HEK293 (cell line): ENCODE results near the gene LMBR1.
A peak's percentile ranks its signal among the peaks of the same experiment; 100 is the strongest.

ENCODE experiments used
- AEBP2 ChIP-seq: fragments of 450-650 bp; formaldehyde crosslinking; IDR thresholded peaks from 2 replicates; pipeline ENCODE4 v1.5.1; 2016; ENCODE audit warnings: missing biosample characterization, missing genetic modification characterization, borderline replicate concordance
- BCL6B ChIP-seq: fragments of 450-650 bp; formaldehyde crosslinking; IDR thresholded peaks from 2 replicates; pipeline ENCODE4 v1.5.1; 2017; ENCODE audit warnings: missing biosample characterization, missing genetic modification characterization
- EGR2 ChIP-seq: fragments of 450-650 bp; formaldehyde crosslinking; IDR thresholded peaks from 2 replicates; pipeline ENCODE4 v1.5.1; 2016; ENCODE audit warnings: low read depth, missing biosample characterization, missing genetic modification characterization
- IKZF3 ChIP-seq: fragments of 450-650 bp; IDR thresholded peaks from 2 replicates; pipeline ENCODE4 v1.5.0; 2018; ENCODE audit warnings: missing biosample characterization, mild to moderate bottlenecking, missing genetic modification characterization, moderate library complexity
- KLF7 ChIP-seq: fragments of 450-650 bp; formaldehyde crosslinking; IDR thresholded peaks from 2 replicates; pipeline ENCODE4 v1.5.1; 2016; ENCODE audit warnings: missing biosample characterization, missing genetic modification characterization, borderline replicate concordance
- MEIS1 ChIP-seq: sonication (generic); formaldehyde crosslinking; IDR thresholded peaks from 2 replicates; pipeline ENCODE4 v1.8.1; 2022; ENCODE audit warnings: missing genetic modification reagents, mild to moderate bottlenecking, borderline replicate concordance
- PBX3 ChIP-seq: sonication (generic); formaldehyde crosslinking; IDR thresholded peaks from 2 replicates; pipeline ENCODE4 v1.8.1; 2022; ENCODE audit warnings: mild to moderate bottlenecking, moderate library complexity, missing genetic modification reagents
- REPIN1 ChIP-seq: fragments of 450-650 bp; formaldehyde crosslinking; IDR thresholded peaks from 2 replicates; pipeline ENCODE4 v1.5.1; 2017; ENCODE audit warnings: missing biosample characterization, missing genetic modification characterization, low read depth
- ZBTB20 ChIP-seq: fragments of 450-650 bp; formaldehyde crosslinking; IDR thresholded peaks from 2 replicates; pipeline ENCODE4 v1.5.1; 2016; ENCODE audit warnings: missing biosample characterization, missing genetic modification characterization
- ZBTB6 ChIP-seq: fragments of 450-650 bp; formaldehyde crosslinking; IDR thresholded peaks from 2 replicates; pipeline ENCODE4 v1.5.1; 2017; ENCODE audit warnings: missing biosample characterization, missing genetic modification characterization
- ZFP69B ChIP-seq: fragments of 450-650 bp; formaldehyde crosslinking; IDR thresholded peaks from 2 replicates; pipeline ENCODE4 v1.5.1; 2016; ENCODE audit warnings: missing biosample characterization, missing genetic modification characterization
- ZNF132 ChIP-seq: fragments of 450-650 bp; formaldehyde crosslinking; IDR thresholded peaks from 2 replicates; pipeline ENCODE4 v1.5.1; 2017; ENCODE audit warnings: missing biosample characterization, missing genetic modification characterization, borderline replicate concordance
- ZNF146 ChIP-seq: fragments of 450-650 bp; formaldehyde crosslinking; IDR thresholded peaks from 2 replicates; pipeline ENCODE4 v1.5.1; 2016; ENCODE audit warnings: missing biosample characterization, missing genetic modification characterization
- ZNF174 ChIP-seq: fragments of 450-650 bp; formaldehyde crosslinking; IDR thresholded peaks from 2 replicates; pipeline ENCODE4 v1.5.0; 2017; ENCODE audit warnings: missing biosample characterization, mild to moderate bottlenecking, missing genetic modification characterization
- ZNF2 ChIP-seq: fragments of 450-650 bp; formaldehyde crosslinking; IDR thresholded peaks from 2 replicates; pipeline ENCODE4 v1.5.1; 2016; ENCODE audit warnings: missing biosample characterization, missing genetic modification characterization
- ZNF248 ChIP-seq: fragments of 450-650 bp; formaldehyde crosslinking; IDR thresholded peaks from 2 replicates; pipeline ENCODE4 v1.5.1; 2017; ENCODE audit warnings: missing biosample characterization, missing genetic modification characterization
- ZNF26 ChIP-seq: fragments of 450-650 bp; formaldehyde crosslinking; IDR thresholded peaks from 2 replicates; pipeline ENCODE4 v1.5.1; 2016; ENCODE audit warnings: missing biosample characterization, missing genetic modification characterization
- ZNF350 ChIP-seq: fragments of 450-650 bp; formaldehyde crosslinking; IDR thresholded peaks from 2 replicates; pipeline ENCODE4 v1.5.0; 2017; ENCODE audit warnings: missing biosample characterization, mild to moderate bottlenecking, missing genetic modification characterization
- ZNF449 ChIP-seq: fragments of 450-650 bp; formaldehyde crosslinking; IDR thresholded peaks from 2 replicates; pipeline ENCODE4 v1.5.1; 2017; ENCODE audit warnings: missing biosample characterization, mild to moderate bottlenecking, missing genetic modification characterization, moderate library complexity
- ZNF48 ChIP-seq: fragments of 450-650 bp; formaldehyde crosslinking; IDR thresholded peaks from 2 replicates; pipeline ENCODE4 v1.5.1; 2016; ENCODE audit warnings: missing biosample characterization, missing genetic modification characterization
- ZNF521 ChIP-seq: fragments of 450-650 bp; formaldehyde crosslinking; IDR thresholded peaks from 2 replicates; pipeline ENCODE4 v1.5.1; 2017; ENCODE audit warnings: missing biosample characterization, mild to moderate bottlenecking, missing genetic modification characterization
- ZNF596 ChIP-seq: fragments of 450-650 bp; IDR thresholded peaks from 2 replicates; pipeline ENCODE4 v1.5.0; 2018; ENCODE audit warnings: missing biosample characterization, mild to moderate bottlenecking, missing genetic modification characterization, moderate library complexity
- ZNF747 ChIP-seq: fragments of 450-650 bp; formaldehyde crosslinking; IDR thresholded peaks from 2 replicates; pipeline ENCODE4 v1.5.1; 2016; ENCODE audit warnings: missing biosample characterization, missing genetic modification characterization
- ZNF791 ChIP-seq: fragments of 450-650 bp; formaldehyde crosslinking; IDR thresholded peaks from 2 replicates; pipeline ENCODE4 v1.5.1; 2016; ENCODE audit warnings: missing biosample characterization, missing genetic modification characterization
- ZNF843 ChIP-seq: fragments of 450-650 bp; formaldehyde crosslinking; IDR thresholded peaks from 2 replicates; pipeline ENCODE4 v1.5.1; 2016; ENCODE audit warnings: missing biosample characterization, missing genetic modification characterization
- ZSCAN18 ChIP-seq: fragments of 450-650 bp; formaldehyde crosslinking; IDR thresholded peaks from 2 replicates; pipeline ENCODE4 v1.5.1; 2016; ENCODE audit warnings: missing biosample characterization, missing genetic modification characterization
- ZXDB ChIP-seq: fragments of 450-650 bp; formaldehyde crosslinking; IDR thresholded peaks from 2 replicates; pipeline ENCODE4 v1.5.1; 2016; ENCODE audit warnings: missing biosample characterization, missing genetic modification characterization
- TF ChIP-seq, protein P1 (sequence below): fragments of 450-650 bp; formaldehyde crosslinking; IDR thresholded peaks from 2 replicates; pipeline ENCODE4; 2016; ENCODE audit warnings: missing biosample characterization, missing genetic modification characterization

Gene LMBR1

GRCh38 chr7:156927571-156928405 lies 34.8 kb upstream of the LMBR1 start (continued):
- TF ChIP-seq BCL6B (tag by site-specific recombination) (no peak), ZNF747 (tag by site-specific recombination) (no peak), ZNF26 (tag by site-specific recombination) (no peak), ZNF521 (tag by site-specific recombination) (no peak), ZNF350 (tag by site-specific recombination) (no peak), AEBP2 (tag by site-specific recombination) (no peak), ZNF174 (no peak), ZFP69B (no peak), MEIS1 (CRISPR knock-in tag) (no peak), ZNF843 (tag by site-specific recombination) (peak; percentile 45; the same call in 1 of the 2 replicates), ZBTB6 (tag by site-specific recombination) (no peak), ZBTB20 (tag by site-specific recombination) (0 out of 2 replicates have a peak, but pooled peaks have one; percentile 30), ZNF146 (tag by site-specific recombination) (no peak), ZNF248 (no peak), ZXDB (tag by site-specific recombination) (0 out of 2 replicates have a peak, but pooled peaks have one; percentile 10), ZNF2 (tag by site-specific recombination) (no peak), ZNF449 (tag by site-specific recombination) (no peak), IKZF3 (peak; percentile 52; the same call in 1 of the 2 replicates), ZNF132 (tag by site-specific recombination) (no peak), ZSCAN18 (tag by site-specific recombination) (no peak), ZNF48 (tag by site-specific recombination) (no peak), ZNF596 (no peak), PBX3 (no peak), REPIN1 (tag by site-specific recombination) (no peak), KLF7 (tag by site-specific recombination) (no peak), ZNF791 (no peak), EGR2 (tag by site-specific recombination) (no peak)
- TF ChIP-seq, protein P1, sequence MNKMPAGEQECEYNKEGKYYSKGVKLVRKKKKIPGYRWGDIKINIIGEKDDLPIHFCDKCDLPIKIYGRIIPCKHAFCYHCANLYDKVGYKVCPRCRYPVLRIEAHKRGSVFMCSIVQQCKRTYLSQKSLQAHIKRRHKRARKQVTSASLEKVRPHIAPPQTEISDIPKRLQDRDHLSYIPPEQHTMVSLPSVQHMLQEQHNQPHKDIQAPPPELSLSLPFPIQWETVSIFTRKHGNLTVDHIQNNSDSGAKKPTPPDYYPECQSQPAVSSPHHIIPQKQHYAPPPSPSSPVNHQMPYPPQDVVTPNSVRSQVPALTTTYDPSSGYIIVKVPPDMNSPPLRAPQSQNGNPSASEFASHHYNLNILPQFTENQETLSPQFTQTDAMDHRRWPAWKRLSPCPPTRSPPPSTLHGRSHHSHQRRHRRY (tag by site-specific recombination) = no peak
